Body of pancreas (tissue), 2 donors: ENCODE measurements around the gene GRIK4. TPM values are rescaled to one million over a fixed set of nuclear protein-coding genes. Genes with fewer than 3 reads are reported as not detected.

Experiments used
- total RNA-seq, 2 donors: library from RNA; depleted of rRNA; stranded (reverse); fragments of >200 nt; gene quantifications; one replicate each; pipeline ENCODE4 v1.1.0, GENCODE V29; 2016

The GRIK4 gene
- total RNA-seq, 2 donors from 2014 or later: not detected

Other genes starting within 250 kb of the GRIK4 start
- gene TLCD5, start 186.4 kb upstream of the GRIK4 start, total RNA-seq: 1 to 10 TPM; 3.0 to 3.1 TPM
- 10 to 100 TPM; 46.5 to 71.1 TPM for gene ARHGEF12, start 175.3 kb upstream of the GRIK4 start, total RNA-seq